GM19238 (cell line): ENCODE data around the gene SKP2.
"Not testable (repeated sequence)": the region's sequence is repeated elsewhere in the genome, so short reads cannot be mapped to it uniquely, and the experiment has no call there.

ENCODE experiments used
- DNase-seq: peaks from one replicate; pipeline ENCODE4 v3.0.0; 2011; ENCODE audit warnings: low spot score; ENCODE audit not compliant: insufficient read length

The SKP2 gene

DNA sequence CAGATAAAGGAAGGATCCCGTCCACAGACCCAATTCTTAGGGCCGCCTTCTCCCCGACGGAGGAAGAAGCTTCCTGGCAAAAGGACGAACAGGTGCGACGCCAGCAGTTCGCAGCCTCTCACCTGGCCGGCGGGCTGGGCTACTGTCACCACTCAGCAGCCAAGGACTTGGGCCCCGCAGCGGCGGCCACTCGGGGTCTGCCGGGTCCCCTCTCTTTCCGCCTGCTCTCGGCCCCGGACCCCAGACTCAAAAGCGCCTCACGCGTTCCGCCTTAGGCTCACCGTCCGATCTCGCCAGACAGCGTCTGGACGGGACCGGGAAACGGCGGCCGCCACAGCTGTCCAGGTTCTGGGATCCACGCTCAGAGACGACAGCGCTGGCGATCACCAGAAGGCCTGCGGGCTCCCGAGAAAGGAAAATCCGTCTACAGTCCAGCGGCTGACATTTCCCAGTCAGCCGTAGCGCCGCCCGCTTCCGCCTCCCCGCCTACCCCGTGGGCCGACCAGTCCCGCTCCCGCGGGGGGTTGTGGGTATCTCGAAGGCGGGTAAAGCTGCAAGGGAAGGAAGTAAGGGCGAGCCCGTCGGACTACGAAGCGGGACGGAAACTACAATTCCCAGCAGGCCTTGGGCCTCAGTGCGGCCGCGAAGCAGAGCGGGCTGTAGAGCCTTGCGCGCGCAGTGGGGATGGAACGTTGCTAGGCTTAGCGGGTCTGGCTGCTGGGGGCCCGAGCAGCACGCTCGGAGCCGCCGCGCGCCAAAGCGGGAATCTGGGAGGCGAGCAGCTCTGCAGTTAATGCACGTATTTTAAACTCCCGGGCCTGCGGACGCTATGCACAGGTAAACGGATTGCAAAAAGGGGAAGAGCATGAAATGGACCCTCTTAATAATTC, at the start of gene SKP2, which contains the start of gene LMBRD2:
Gene SKP2 (plus strand): TSS at position 678 of the 890 bp plus-strand sequence. CDS start 152 bp downstream, at position 830.
Gene LMBRD2 (minus strand): TSS at position 454 of the 890 bp plus-strand sequence. CDS start 8,538 bp downstream, outside the sequence.
- DNase-seq: peak; percentile 86

DNA sequence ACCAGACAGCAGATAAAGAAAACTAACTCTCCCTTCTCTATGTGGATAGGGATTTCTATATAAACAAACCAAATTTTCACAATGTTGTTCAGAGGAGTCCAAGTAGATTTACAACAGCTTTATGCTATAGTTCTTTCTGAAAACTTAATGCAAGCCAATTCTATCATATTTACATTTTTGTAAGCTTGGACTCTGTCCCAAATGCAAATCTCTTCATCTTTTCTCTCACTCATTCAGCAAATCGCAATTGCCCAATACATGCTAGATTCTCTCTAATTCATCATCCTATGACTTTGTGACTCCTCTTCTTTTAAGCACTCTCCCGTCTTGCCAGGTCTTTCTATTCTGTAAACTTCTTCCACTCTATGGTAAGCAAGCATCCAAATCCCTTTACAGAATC, 46.1 kb upstream of the SKP2 start:
- DNase-seq: no peak

DNA sequence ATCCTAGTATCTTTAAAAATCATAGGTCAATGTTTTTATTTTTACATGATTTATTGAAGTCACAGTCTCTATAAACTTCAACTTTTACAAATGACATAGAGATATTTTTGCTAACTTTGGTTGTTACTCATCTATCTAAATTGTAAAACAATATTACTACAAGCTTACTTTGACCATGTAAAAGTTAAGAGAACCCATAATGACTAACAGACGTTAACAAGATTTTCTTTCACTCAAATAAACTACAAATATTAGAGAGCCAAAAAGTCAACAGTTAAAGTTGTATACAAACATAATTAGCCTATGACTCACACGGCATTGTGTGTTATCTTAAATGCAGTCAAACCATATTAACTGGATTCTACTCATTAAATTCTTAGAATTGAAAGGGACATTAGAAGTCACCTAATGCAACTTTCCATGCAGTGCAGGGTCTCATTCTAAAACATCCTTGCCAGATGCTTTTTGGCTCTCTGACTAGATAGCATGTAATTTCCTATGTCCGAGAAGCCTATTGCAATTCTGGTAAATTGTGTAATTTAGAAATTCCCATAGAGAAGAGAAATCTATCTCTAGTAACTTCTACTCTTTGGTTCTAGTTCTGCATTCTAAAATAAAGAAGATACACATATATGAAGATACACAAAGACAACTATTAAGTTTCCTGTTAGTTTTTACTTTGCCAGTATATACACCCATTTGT, 43.0 kb upstream of the SKP2 start:
- no peak for DNase-seq

DNA sequence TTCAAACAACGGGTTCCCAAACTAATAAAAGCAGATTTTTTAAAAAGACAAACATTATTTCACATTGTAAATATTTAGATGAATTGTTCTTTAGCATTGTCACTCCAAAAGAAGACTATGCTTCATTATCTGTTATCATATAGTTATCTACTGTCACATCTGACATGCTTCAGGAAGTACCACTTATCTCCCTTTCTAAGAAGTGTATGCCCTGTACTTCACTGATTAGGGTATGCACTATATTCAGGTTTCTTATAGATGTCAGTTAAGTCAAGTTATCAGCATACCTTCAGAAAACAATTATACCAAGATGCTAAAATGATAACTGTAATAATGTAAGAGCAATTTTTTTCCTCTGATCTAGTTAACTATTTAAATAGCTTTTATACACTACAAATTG, 40.7 kb upstream of the SKP2 start:
- no peak for DNase-seq

DNA sequence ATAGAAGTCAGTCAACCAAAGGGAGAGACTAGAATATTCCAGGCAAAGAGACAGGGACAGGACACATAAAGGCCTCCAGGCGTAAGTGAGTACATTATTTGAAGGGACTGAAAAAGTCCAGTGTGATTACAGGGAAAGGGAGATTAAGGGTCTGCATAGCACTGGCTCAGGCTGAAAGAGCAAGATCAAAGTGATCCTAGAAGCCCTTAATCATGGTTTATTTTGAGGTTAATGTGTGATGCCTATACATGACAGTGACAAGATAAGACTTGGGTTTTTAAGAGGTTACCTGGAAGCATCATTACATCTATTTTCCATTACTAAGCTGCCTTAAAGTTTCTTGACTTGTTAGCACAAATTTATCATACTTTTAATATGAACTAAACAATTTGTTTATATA, 26.0 kb upstream of the SKP2 start:
- no peak for DNase-seq

DNA sequence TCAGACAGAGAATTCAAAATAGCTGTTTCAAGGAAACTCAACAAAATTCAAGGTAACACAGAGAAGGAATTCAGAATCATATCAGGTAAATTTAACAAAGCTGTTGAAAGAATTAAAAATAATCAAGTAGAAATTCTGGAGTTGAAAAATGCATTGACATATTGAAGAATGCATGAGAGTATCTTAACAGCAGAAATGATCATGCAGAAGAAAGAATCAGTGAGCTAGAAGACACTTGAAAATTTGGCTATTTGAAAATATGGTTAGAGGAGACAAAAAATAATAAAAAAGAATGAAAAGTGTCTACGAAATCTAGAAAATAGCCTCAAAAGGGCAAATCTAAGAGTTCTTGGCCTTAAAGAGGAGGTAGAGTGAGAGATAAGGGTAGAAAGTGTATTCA, 23.1 kb upstream of the SKP2 start:
- no peak for DNase-seq

- DNase-seq: not testable (repeated sequence)
These were observed 22.2 kb upstream of the SKP2 start for GRCh38 chr5:36129666-36130065.

DNA sequence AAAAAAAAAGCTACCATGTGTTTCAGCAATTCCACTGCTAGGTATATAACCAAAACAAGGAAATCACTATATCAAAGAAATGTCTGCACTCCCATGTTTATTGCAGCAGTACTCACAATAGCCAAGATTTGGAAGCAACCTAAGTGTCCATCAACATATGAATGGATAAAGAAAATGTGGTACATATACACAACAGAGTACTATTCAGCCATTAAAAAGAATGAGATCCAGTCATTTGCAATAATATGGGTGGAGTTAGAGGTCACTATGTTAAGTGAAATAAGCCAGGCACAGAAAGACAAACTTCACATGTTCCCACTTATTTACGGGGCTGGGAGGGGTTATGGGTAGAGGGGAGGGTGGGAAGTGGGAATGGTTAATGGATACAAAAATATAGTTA, 18.9 kb upstream of the SKP2 start:
- not testable (repeated sequence) for DNase-seq

GRCh38 chr5:36135988-36136387, 15.9 kb upstream of the SKP2 start:
- no peak for DNase-seq

DNA sequence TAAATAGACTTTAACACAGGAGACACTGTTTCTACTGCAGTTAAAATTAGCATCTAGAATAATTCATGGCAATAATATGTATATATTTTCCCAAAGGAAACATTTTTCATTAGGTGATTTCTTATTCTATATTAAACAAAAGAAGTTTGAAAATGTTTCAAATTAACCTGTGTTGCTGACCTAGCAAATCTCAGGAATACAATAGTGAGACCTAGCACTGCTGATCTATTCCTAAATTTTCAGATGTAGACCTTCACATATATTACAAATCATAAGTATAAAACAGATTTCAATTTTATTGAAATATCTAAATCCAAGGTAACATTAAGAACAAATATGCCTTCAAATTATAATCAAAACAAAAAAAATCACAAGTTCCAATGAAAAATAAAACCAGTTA, 15.3 kb upstream of the SKP2 start:
- no peak for DNase-seq

DNA sequence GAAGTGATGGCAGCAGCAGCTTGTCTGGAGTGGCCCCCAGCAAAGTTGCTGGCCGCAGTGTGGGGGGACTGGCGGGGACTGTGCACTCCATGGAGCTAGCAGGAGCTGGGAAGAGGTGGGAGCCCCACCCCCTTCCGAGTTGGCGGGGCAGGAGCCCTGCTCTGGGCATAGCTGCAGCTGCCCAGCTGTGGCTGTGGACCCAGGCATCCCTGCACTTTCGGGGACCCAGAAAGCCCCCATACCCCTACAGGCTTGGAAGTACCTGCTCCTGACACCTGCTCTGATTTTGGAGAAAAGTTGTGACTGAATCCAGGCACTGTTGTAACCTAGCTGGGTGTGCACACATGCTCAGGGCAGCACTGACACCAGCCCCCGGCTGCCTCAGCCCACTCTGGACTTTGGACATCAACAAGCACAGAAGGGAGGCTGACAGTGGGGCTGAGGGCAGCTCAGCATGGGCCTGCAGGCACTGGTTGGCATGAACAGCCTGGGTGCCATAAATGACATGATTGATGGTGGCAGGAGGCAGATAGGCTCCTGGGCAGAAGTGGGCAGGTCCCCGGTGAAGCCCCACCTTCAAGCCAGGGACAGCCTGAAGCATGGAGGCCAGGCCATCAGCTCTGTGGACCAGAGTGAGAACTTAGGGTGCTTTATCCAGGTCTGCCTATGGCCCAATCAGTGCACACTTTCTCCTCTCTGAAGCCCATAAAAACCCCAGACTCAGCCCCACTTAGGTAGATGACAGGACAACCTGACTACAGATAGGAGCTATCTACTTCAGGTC, 12.8 kb upstream of the SKP2 start:
- DNase-seq: no peak

- no peak for DNase-seq
These were observed 6.6 kb upstream of the SKP2 start for GRCh38 chr5:36145311-36145710.

GRCh38 chr5:36146390-36146789, 5.5 kb upstream of the SKP2 start:
- DNase-seq: no peak

- DNase-seq: no peak
These were observed 4.2 kb upstream of the SKP2 start for GRCh38 chr5:36147681-36148080.

- peak; percentile 3 for DNase-seq
These were observed 1.1 kb upstream of the SKP2 start for GRCh38 chr5:36150676-36151433.

DNA sequence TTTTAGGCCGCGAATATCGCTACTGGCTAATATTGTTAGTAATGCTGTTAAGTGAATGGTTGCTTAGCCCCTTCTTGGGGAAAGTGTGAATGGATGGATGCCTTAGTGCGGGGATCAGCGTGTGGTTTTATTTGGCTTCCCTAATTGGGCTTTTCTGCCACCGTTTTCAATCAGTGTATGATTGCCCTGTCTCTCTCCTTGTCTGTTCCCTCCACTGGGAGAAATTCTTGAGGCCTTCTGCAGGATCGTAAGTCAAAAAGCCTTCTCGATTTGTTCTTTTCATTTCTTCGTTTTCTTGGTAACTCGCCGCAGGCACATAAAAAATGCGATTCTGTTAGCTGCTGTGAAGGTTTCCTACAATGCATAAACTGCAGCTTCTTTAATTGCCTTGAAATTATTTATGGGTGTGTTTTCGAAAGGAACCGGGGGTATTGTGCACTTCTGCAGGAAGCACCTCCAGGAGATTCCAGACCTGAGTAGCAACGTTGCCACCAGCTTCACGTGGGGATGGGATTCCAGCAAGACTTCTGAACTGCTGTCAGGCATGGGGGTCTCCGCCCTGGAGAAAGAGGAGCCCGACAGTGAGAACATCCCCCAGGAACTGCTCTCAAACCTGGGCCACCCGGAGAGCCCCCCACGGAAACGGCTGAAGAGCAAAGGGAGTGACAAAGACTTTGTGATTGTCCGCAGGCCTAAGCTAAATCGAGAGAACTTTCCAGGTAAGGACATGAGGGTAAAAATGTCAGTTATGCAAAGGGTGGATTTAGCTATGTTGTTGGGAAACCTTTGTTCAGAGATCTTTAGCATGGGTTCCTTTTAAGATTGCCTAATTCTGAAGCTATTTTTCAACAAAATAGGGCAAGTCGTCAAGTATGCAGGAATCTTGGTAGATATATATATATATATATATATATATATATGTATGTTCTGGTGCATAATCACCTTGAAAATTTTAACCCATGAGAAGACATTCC, 700 bp downstream of the SKP2 start:
- peak; percentile 1 for DNase-seq

- no peak for DNase-seq
These were observed 1.4 kb downstream of the SKP2 start for GRCh38 chr5:36153298-36153677.

DNA sequence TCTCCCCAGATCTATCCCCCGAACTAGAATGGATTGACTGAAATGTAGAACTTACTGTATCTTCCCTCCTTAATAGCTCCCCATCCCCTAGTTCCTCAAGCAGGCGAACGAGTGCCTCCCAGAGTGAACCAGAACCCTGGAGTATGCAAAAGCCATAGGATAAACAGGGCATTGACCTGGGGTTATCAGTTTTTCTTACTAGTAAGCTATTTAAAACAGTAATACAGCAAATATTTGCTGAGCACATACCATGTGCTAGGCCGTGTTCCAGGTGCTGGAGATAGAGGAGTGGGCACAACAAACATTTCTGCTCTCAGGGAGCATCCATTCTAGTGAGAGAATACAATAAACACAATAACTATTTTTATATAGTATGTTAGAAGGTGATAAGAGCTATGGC, 1.8 kb downstream of the SKP2 start:
- DNase-seq: no peak

- no peak for DNase-seq
These were observed 3.4 kb downstream of the SKP2 start for GRCh38 chr5:36155291-36155690.

GRCh38 chr5:36156121-36156601, 4.2 kb downstream of the SKP2 start:
- no peak for DNase-seq
